NCI-H510A (cell line): ENCODE measurements around the gene MRPL34.
"Not testable (repeated sequence)": the region's sequence is repeated elsewhere in the genome, so short reads cannot be mapped to it uniquely, and the experiment has no call there.

ENCODE experiments used
- DNase-seq: peaks from one replicate; lab custom pipeline; 2025; lab: John Stamatoyannopoulos, UW

The MRPL34 gene

GRCh38 chr19:17305517-17306284 lies at the start of gene MRPL34:
TSS of gene MRPL34 (plus strand) at chr19:17305872. CDS start at chr19:17305893, 21 bp downstream.
- DNase-seq, result peak; percentile 100

DNA sequence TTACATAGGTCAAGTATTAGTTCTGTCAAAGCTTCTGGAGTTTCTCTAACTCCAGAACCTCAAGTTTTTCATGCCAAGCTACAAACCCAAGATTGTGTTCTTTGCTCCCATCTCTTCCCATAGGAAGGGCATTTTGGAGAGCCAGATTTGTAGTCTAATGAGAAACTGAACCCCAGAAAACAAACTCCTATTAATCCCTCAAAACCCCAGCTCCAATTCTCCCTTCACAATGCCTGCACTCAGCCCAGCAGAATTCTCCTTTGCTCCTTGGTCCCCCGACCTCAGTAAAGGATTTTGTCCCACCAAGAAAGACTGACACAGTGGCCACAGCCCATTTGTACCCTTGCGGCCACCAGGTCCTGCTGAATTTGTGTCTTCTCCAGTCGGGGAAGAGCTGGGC lies 49.5 kb upstream of the MRPL34 start:
- DNase-seq, result no peak

GRCh38 chr19:17259118-17259780 lies 46.4 kb upstream of the MRPL34 start:
- DNase-seq, result no peak

DNA sequence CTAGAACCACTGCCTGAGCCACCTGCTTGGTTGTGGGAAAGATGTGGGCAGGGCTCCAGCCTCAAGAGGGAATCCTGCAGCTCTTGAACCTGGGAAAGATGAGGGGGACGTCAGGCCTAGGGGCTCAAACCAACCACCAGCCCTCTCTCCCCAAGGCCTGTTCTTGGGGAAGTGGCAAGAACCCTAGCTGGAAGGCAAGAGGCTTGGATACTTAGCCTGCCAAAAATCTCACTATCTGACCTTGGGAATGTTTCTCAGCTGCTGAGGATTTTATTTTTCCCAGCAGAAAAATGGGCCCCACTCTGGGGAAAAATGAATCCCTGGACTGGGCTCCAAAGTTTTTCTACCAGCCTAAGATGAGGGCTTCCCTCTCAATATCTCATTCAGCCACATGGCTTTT lies 45.7 kb upstream of the MRPL34 start:
- DNase-seq, result no peak

GRCh38 chr19:17260842-17261325 lies 44.8 kb upstream of the MRPL34 start:
- peak; percentile 63 for DNase-seq

- no peak for DNase-seq
These were observed 43.1 kb upstream of the MRPL34 start for GRCh38 chr19:17262557-17262956.

- DNase-seq, result no peak
These were observed 41.7 kb upstream of the MRPL34 start for GRCh38 chr19:17263712-17264640.

- DNase-seq, result no peak
These were observed 41.1 kb upstream of the MRPL34 start, which contains the start of gene USHBP1 for GRCh38 chr19:17264641-17264979. TSS of gene USHBP1 (minus strand) at chr19:17264745. CDS start at chr19:17264299, 446 bp downstream.

- no peak for DNase-seq
These were observed 39.6 kb upstream of the MRPL34 start for GRCh38 chr19:17266026-17266425.

GRCh38 chr19:17266589-17266974 lies 39.1 kb upstream of the MRPL34 start:
- DNase-seq, result no peak

GRCh38 chr19:17266975-17267788 lies 38.5 kb upstream of the MRPL34 start, which contains the start of gene BABAM1:
TSS of gene BABAM1 (plus strand) at chr19:17267443. CDS start at chr19:17268807, 1,364 bp downstream.
- peak; percentile 94 for DNase-seq

GRCh38 chr19:17268754-17269153 lies 36.9 kb upstream of the MRPL34 start:
- DNase-seq, result no peak

- not testable (repeated sequence) for DNase-seq
These were observed 30.8 kb upstream of the MRPL34 start for GRCh38 chr19:17274892-17275291.

DNA sequence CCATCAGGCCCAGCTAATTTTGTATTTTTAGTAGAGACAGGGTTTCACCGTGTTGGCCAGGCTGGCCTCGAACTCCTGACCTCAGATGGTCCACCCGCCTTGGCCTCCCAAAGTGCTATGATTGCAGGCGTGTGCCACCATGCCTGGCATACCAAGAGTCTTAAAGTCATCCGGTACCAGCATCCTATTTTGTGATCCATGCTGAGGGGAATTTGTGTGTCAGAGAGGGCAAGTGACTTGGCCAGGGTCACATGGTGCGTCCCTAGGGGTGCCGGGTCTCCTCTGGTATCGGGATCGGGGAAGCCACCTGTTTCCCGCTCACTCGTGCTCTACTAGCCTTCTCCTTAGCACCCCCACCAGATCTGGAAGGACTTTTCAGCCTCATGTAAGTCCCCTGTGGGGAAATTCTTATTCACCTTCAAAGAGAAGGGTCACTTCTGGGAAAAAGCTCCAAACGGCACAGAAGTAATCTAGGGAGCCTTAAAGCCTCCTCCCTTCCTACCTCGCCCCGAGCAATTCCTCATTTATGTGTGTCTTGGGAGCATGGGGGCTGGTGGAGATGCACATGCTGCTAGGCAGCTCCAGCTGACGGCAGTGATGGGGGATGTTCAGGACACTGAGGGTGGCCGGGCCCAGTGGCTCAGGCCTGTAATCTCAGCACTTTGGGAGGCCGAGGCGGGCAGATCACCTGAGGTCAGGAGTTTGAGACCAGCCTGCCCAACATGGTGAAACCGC lies 30.1 kb upstream of the MRPL34 start:
- DNase-seq, result no peak

- no peak for DNase-seq
These were observed 26.2 kb upstream of the MRPL34 start for GRCh38 chr19:17279436-17279835.

DNA sequence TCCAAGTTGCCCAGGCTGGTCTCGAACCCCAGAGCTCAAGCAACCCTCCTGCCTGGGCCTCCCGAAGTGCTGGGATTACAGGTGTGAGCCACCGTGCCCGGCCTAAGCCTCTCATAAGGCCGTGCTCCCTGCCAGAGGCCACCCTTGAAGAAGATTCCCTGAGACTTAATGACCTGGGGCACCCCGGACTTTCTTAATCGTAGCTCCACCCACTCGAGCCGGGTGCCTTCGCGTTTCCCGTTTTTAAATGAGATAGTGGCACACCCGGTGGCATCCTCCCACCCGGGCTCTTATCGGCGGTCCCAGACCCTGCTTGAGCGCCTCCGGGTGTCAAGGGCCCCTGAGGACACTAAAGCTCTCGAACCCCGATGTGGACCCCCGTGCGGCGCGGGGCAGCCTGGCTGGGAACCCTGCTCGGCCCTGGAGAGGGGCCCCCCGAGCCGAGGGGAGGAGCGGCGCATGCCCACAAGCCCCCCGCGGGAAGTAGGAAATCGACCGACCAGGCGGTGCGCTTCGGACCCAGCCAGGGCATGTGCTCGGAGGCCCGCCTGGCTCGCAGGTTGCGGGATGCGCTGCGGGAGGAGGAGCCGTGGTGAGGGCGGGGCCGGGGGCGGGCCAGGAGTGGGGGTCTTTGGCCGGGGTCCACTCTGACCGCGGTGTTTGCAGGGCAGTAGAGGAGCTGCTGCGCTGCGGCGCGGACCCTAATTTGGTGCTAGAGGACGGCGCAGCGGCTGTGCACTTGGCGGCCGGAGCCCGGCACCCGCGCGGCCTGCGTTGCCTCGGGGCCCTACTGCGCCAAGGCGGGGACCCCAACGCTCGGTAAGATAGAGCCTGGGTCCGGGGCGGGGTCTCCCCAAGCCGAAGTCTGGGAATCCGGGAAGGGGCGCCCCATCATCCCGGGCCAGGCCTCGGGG lies 24.0 kb upstream of the MRPL34 start, which contains the start of gene ANKLE1:
ANKLE1 (plus strand) TSS at position 511 of the 914 bp plus-strand sequence; CDS start at position 531, 20 bp downstream.
- no peak for DNase-seq

DNA sequence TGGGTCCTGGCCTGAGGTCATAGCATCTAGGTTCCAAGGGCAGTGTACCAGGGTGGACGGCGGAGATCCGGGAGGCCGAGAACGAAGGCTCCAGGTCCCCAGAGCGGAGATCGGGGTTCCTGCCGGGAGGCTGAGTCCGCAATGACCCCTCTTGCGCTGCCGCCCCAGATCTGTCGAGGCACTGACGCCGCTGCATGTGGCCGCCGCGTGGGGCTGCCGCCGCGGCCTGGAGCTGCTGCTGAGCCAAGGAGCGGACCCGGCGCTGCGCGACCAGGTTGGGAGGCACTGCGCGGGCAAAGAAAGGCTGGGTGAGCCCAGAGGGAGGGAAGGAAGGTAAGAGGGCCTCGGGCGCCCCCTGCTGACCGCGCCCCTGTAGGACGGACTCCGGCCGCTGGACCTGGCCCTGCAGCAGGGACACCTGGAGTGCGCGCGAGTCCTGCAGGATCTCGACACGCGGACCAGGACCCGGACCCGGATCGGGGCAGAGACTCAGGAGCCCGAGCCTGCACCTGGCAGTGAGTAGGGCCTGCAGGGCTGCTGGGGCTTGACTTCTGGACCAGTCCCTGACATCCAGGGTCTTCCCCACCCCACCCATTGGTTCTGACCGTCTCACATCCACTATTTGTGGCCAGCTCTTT lies 23.1 kb upstream of the MRPL34 start:
- peak; percentile 84 for DNase-seq

DNA sequence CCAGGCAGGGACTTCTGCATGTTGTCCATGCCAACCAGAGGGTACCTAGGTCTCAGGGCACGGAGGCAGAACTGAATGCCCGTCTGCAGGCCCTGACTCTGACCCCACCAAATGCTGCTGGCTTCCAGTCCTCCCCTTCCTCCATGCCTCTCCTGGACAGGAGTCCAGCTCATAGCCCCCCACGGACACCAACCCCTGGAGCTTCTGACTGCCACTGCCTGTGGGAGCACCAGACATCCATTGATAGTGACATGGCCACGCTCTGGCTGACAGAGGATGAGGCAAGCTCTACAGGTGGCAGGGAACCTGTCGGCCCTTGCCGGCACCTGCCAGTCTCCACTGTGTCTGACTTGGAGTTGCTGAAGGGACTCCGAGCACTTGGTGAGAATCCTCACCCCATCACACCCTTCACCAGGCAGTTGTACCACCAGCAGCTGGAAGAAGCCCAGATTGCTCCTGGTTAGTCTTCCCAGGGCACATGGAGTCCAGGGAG lies 22.1 kb upstream of the MRPL34 start:
- DNase-seq, result no peak
